HEK293 (cell line): ENCODE data around the gene PTPRN2.

Source experiments
- CTCF ChIA-PET: fragments of 350-600 bp; formaldehyde crosslinking; extraction: SDS; loops from one replicate; lab custom pipeline; 2021; ENCODE audit warnings: antibody characterized with exemption; lab: Yijun Ruan, JAX
- POLR2A ChIA-PET: fragments of 300-600 bp; formaldehyde crosslinking; extraction: SDS; loops from one replicate; lab custom pipeline; 2020; ENCODE audit warnings: antibody characterized with exemption, inconsistent platforms; lab: Yijun Ruan, JAX
- H3K27ac ChIP-seq: fragments of 200-500 bp; sonication (Bioruptor generic); 2 replicates; pipeline ENCODE4 v1.5.1; 2014; ENCODE audit warnings: low read depth, low read length, control low read depth, inconsistent platforms; ENCODE audit errors: extremely low read depth
- H3K36me3 ChIP-seq, 2 experiments: fragments of 200-500 bp in 1 of 2; sonication (Bioruptor generic) in 1 of 2; 1 replicate in 1 of 2; 2 replicates in 1 of 2; pipeline ENCODE4 v1.5.1; 2014 to 2017; ENCODE audit warnings: inconsistent platforms in 2 of 2, low read length in 2 of 2; ENCODE audit not compliant: control insufficient read depth in 2 of 2, insufficient read depth in 1 of 2
- H3K4me1 ChIP-seq: fragments of 200-500 bp; sonication (Bioruptor generic); 2 replicates; pipeline ENCODE4 v1.5.1; 2014; ENCODE audit warnings: mild to moderate bottlenecking, low read length, inconsistent platforms; ENCODE audit not compliant: control insufficient read depth, insufficient read depth
- H3K4me3 ChIP-seq: 2 replicates; pipeline ENCODE4 v1.5.1; 2011; ENCODE audit warnings: low read depth, mild to moderate bottlenecking, control low read depth, low read length, moderate library complexity
- H3K9me3 ChIP-seq: fragments of 200-500 bp; sonication (Bioruptor generic); 2 replicates; pipeline ENCODE4 v1.5.1; 2014; ENCODE audit warnings: low read depth, low read length, inconsistent platforms; ENCODE audit not compliant: control insufficient read depth, insufficient read depth
- GLI2 ChIP-seq: fragments of 450-650 bp; formaldehyde crosslinking; IDR thresholded peaks from 2 replicates; pipeline ENCODE4; 2017; ENCODE audit warnings: missing biosample characterization, missing genetic modification characterization, low read depth, borderline replicate concordance
- GLIS1 ChIP-seq: fragments of 450-650 bp; formaldehyde crosslinking; IDR thresholded peaks from 2 replicates; pipeline ENCODE4 v1.5.1; 2016; ENCODE audit warnings: missing biosample characterization, missing genetic modification characterization
- HOXC10 ChIP-seq: sonication (generic); formaldehyde crosslinking; IDR thresholded peaks from 2 replicates; pipeline ENCODE4 v1.8.1; 2023; ENCODE audit warnings: mild to moderate bottlenecking, missing genetic modification reagents
- HOXD13 ChIP-seq: sonication (generic); formaldehyde crosslinking; IDR thresholded peaks from 2 replicates; pipeline ENCODE4 v1.8.0; 2022; ENCODE audit warnings: missing genetic modification reagents, borderline replicate concordance
- INSM2 ChIP-seq: fragments of 450-650 bp; formaldehyde crosslinking; IDR thresholded peaks from 2 replicates; pipeline ENCODE4 v1.5.1; 2016; ENCODE audit warnings: missing biosample characterization, missing genetic modification characterization
- KLF8 ChIP-seq: fragments of 450-650 bp; formaldehyde crosslinking; IDR thresholded peaks from 2 replicates; pipeline ENCODE4 v1.5.1; 2016; ENCODE audit warnings: missing biosample characterization, missing genetic modification characterization
- OVOL3 ChIP-seq: fragments of 450-650 bp; formaldehyde crosslinking; IDR thresholded peaks from 2 replicates; pipeline ENCODE4 v1.5.1; 2016; ENCODE audit warnings: missing biosample characterization, missing genetic modification characterization
- PBX3 ChIP-seq: sonication (generic); formaldehyde crosslinking; IDR thresholded peaks from 2 replicates; pipeline ENCODE4 v1.8.1; 2022; ENCODE audit warnings: mild to moderate bottlenecking, moderate library complexity, missing genetic modification reagents
- SP7 ChIP-seq: fragments of 450-650 bp; formaldehyde crosslinking; IDR thresholded peaks from 2 replicates; pipeline ENCODE4 v1.5.1; 2016; ENCODE audit warnings: missing biosample characterization, missing genetic modification characterization
- YY1 ChIP-seq: fragments of 450-650 bp; formaldehyde crosslinking; IDR thresholded peaks from 2 replicates; pipeline ENCODE4 v1.5.1; 2018; ENCODE audit warnings: missing biosample characterization, missing genetic modification characterization
- ZBTB10 ChIP-seq: fragments of 450-650 bp; formaldehyde crosslinking; IDR thresholded peaks from 2 replicates; pipeline ENCODE4 v1.5.1; 2016; ENCODE audit warnings: missing biosample characterization, missing genetic modification characterization
- ZBTB44 ChIP-seq: fragments of 450-650 bp; IDR thresholded peaks from 2 replicates; pipeline ENCODE4 v1.5.1; 2018; ENCODE audit warnings: missing biosample characterization, mild to moderate bottlenecking, missing genetic modification characterization
- ZBTB7A ChIP-seq: fragments of 450-650 bp; formaldehyde crosslinking; IDR thresholded peaks from 2 replicates; pipeline ENCODE4 v1.5.1; 2016; ENCODE audit warnings: low read depth, missing biosample characterization, missing genetic modification characterization
- ZFP37 ChIP-seq: fragments of 450-650 bp; formaldehyde crosslinking; IDR thresholded peaks from 2 replicates; pipeline ENCODE4 v1.5.1; 2016; ENCODE audit warnings: missing biosample characterization, missing genetic modification characterization
- ZNF121 ChIP-seq: fragments of 450-650 bp; formaldehyde crosslinking; IDR thresholded peaks from 2 replicates; pipeline ENCODE4 v1.5.1; 2016; ENCODE audit warnings: missing biosample characterization, missing genetic modification characterization
- ZNF169 ChIP-seq: fragments of 450-650 bp; formaldehyde crosslinking; IDR thresholded peaks from 2 replicates; pipeline ENCODE4 v1.5.1; 2016; ENCODE audit warnings: missing biosample characterization, missing genetic modification characterization
- ZNF184 ChIP-seq: fragments of 450-650 bp; IDR thresholded peaks from 2 replicates; pipeline ENCODE4 v1.5.1; 2018; ENCODE audit warnings: missing biosample characterization, mild to moderate bottlenecking, missing genetic modification characterization
- ZNF266 ChIP-seq: fragments of 450-650 bp; formaldehyde crosslinking; IDR thresholded peaks from 2 replicates; pipeline ENCODE4 v1.5.1; 2016; ENCODE audit warnings: missing biosample characterization, missing genetic modification characterization, low read depth
- ZNF354C ChIP-seq: fragments of 450-650 bp; formaldehyde crosslinking; IDR thresholded peaks from 2 replicates; pipeline ENCODE4 v1.5.1; 2016; ENCODE audit warnings: missing biosample characterization, missing genetic modification characterization, low read depth, borderline replicate concordance
- ZNF416 ChIP-seq: fragments of 450-650 bp; formaldehyde crosslinking; IDR thresholded peaks from 2 replicates; pipeline ENCODE4 v1.5.1; 2016; ENCODE audit warnings: missing biosample characterization, missing genetic modification characterization
- ZNF514 ChIP-seq: fragments of 450-650 bp; formaldehyde crosslinking; IDR thresholded peaks from 2 replicates; pipeline ENCODE4 v1.5.1; 2016; ENCODE audit warnings: missing biosample characterization, missing genetic modification characterization
- ZNF558 ChIP-seq: fragments of 450-650 bp; formaldehyde crosslinking; IDR thresholded peaks from 2 replicates; pipeline ENCODE4 v1.5.1; 2016; ENCODE audit warnings: missing biosample characterization, missing genetic modification characterization
- ZNF571 ChIP-seq: fragments of 450-650 bp; formaldehyde crosslinking; IDR thresholded peaks from 2 replicates; pipeline ENCODE4 v1.5.0; 2017; ENCODE audit warnings: missing biosample characterization, missing genetic modification characterization
- ZNF610 ChIP-seq: fragments of 450-650 bp; formaldehyde crosslinking; IDR thresholded peaks from 2 replicates; pipeline ENCODE4 v1.5.1; 2016; ENCODE audit warnings: missing biosample characterization, missing genetic modification characterization, borderline replicate concordance
- ZNF626 ChIP-seq: fragments of 450-650 bp; sonication (Bioruptor Pico); formaldehyde crosslinking; IDR thresholded peaks from 2 replicates; pipeline ENCODE4 v1.5.1; 2018; ENCODE audit warnings: missing biosample characterization, missing genetic modification characterization, inconsistent platforms

Gene PTPRN2

GRCh38 chr7:157834501-157835163 is 753.0 kb downstream of the PTPRN2 start:
- Histone ChIP-seq H3K4me3 (no peak overlapping the region), H3K9me3 (no peaks in the 10 kb centered on the region), H3K36me3 (no peaks in the 10 kb centered on the region), H3K4me1 (no peaks in the 10 kb centered on the region)
- ChIA-PET CTCF (interaction anchor here (0.6 kb wide), 1 partner anchor 1605 kb away, joined by 7 read pairs; no protein-coding TSS in a partner anchor), POLR2A (no interaction called here)
- no peak for TF ChIP-seq ZFP37 (tag by site-specific recombination)
- no peak for TF ChIP-seq ZNF514 (tag by site-specific recombination)
- TF ChIP-seq ZNF184 (tag by site-specific recombination): no peak
- no peak for TF ChIP-seq ZNF169 (tag by site-specific recombination)
- TF ChIP-seq, all 188 proteins: peak for 0
- no peak overlapping the region for H3K27ac ChIP-seq

GRCh38 chr7:157832866-157833607 is 754.6 kb downstream of the PTPRN2 start:
- no peaks in the 10 kb centered on the region for H3K4me1 ChIP-seq
- POLR2A ChIA-PET: no interaction called here
- TF ChIP-seq ZNF558 (tag by site-specific recombination) (no peak), HOXC10 (no peak), ZBTB10 (tag by site-specific recombination) (no peak), ZNF121 (tag by site-specific recombination) (no peak), ZNF571 (tag by site-specific recombination) (no peak), INSM2 (no peak)
- H3K9me3 ChIP-seq: no peaks in the 10 kb centered on the region
- no peak overlapping the region for H3K27ac ChIP-seq
- CTCF ChIA-PET: no interaction called here
- H3K36me3 ChIP-seq: no peaks in the 10 kb centered on the region
- no peak overlapping the region for H3K4me3 ChIP-seq

- no peak overlapping the region for H3K4me3 ChIP-seq
- CTCF ChIA-PET: no interaction called here
- no peaks in the 10 kb centered on the region for H3K36me3 ChIP-seq
- H3K9me3 ChIP-seq: no peaks in the 10 kb centered on the region
- no peaks in the 10 kb centered on the region for H3K4me1 ChIP-seq
- no peak overlapping the region for H3K27ac ChIP-seq
- POLR2A ChIA-PET: no interaction called here
- TF ChIP-seq ZNF558 (tag by site-specific recombination): no peak
- no peak for TF ChIP-seq ZNF610 (tag by site-specific recombination)
- TF ChIP-seq ZNF354C: no peak
- no peak for TF ChIP-seq PBX3
- no peak for TF ChIP-seq GLIS1 (tag by site-specific recombination)
- no peak for TF ChIP-seq ZNF626 (tag by site-specific recombination)
- TF ChIP-seq ZBTB7A: no peak
- no peak for TF ChIP-seq YY1 (tag by site-specific recombination)
- no peak for TF ChIP-seq SP7 (tag by site-specific recombination)
- no peak for TF ChIP-seq ZNF266 (tag by site-specific recombination)
- no peak for TF ChIP-seq ZNF416 (tag by site-specific recombination)
- no peak for TF ChIP-seq GLI2 (tag by site-specific recombination)
- no peak for TF ChIP-seq OVOL3 (tag by site-specific recombination)
- no peak for TF ChIP-seq ZNF169 (tag by site-specific recombination)
- no peak for TF ChIP-seq HOXD13 (CRISPR knock-in tag)
- TF ChIP-seq KLF8 (tag by site-specific recombination): no peak
- no peak for TF ChIP-seq ZBTB44 (tag by site-specific recombination)
Observed at GRCh38 chr7:157832421-157832820, 755.2 kb downstream of the PTPRN2 start.
